ENCODE measurements around the gene CSMD2. TPM values are rescaled to one million over a fixed set of nuclear protein-coding genes. Genes with fewer than 3 reads are reported as not detected.

CSMD2 gene
- total RNA-seq, 1 donor from 2014 or later, result 0.75 TPM

GRCh38 chr1:33578557-33579448 is 586.2 kb downstream of the CSMD2 start:
- no peak for TF ChIP-seq CTCF (IDR thresholded peaks at IDR 0.05; ENCODE audit: insufficient read depth, low read length, poor library complexity, severe bottlenecking)
- Histone ChIP-seq H3K4me3 (ENCODE audit: low read depth, low read length) (no peak overlapping the region), H3K36me3 (ENCODE audit: control insufficient read depth, insufficient read depth, low read length) (no peaks in the 10 kb centered on the region), H3K27me3 (ENCODE audit: control insufficient read depth, insufficient read depth, low read length) (peaks cover 3% of the 10 kb centered on the region)
- DNase-seq (ENCODE audit: low read depth), result no peak

GRCh38 chr1:33577663-33578062 is 587.4 kb downstream of the CSMD2 start:
- Histone ChIP-seq H3K4me3 (ENCODE audit: low read depth, low read length) (no peak overlapping the region), H3K36me3 (ENCODE audit: control insufficient read depth, insufficient read depth, low read length) (no peaks in the 10 kb centered on the region), H3K27me3 (ENCODE audit: control insufficient read depth, insufficient read depth, low read length) (peaks cover 3% of the 10 kb centered on the region)
- DNase-seq (ENCODE audit: low read depth), result no peak
- no peak for TF ChIP-seq CTCF (IDR thresholded peaks at IDR 0.05; ENCODE audit: insufficient read depth, low read length, poor library complexity, severe bottlenecking)

GRCh38 chr1:33576821-33577599 is 588.0 kb downstream of the CSMD2 start:
- no peaks in the 10 kb centered on the region for H3K36me3 ChIP-seq (ENCODE audit: control insufficient read depth, insufficient read depth, low read length)
- TF ChIP-seq CTCF (IDR thresholded peaks at IDR 0.05; ENCODE audit: insufficient read depth, low read length, poor library complexity, severe bottlenecking), result no peak
- no peak overlapping the region for H3K4me3 ChIP-seq (ENCODE audit: low read depth, low read length)
- DNase-seq (ENCODE audit: low read depth), result no peak
- peaks cover 3% of the 10 kb centered on the region for H3K27me3 ChIP-seq (ENCODE audit: control insufficient read depth, insufficient read depth, low read length)

GRCh38 chr1:33575324-33575879 is 589.6 kb downstream of the CSMD2 start:
- peaks cover 3% of the 10 kb centered on the region for H3K27me3 ChIP-seq (ENCODE audit: control insufficient read depth, insufficient read depth, low read length)
- no peak for TF ChIP-seq CTCF (IDR thresholded peaks at IDR 0.05; ENCODE audit: insufficient read depth, low read length, poor library complexity, severe bottlenecking)
- no peak for DNase-seq (ENCODE audit: low read depth)

GRCh38 chr1:33573661-33574060 is 591.4 kb downstream of the CSMD2 start:
- DNase-seq (ENCODE audit: low read depth), result no peak
- H3K27me3 ChIP-seq (ENCODE audit: control insufficient read depth, insufficient read depth, low read length), result peaks cover 3% of the 10 kb centered on the region
- H3K4me3 ChIP-seq (ENCODE audit: low read depth, low read length), result no peak overlapping the region
- no peak for TF ChIP-seq CTCF (IDR thresholded peaks at IDR 0.05; ENCODE audit: insufficient read depth, low read length, poor library complexity, severe bottlenecking)
- H3K36me3 ChIP-seq (ENCODE audit: control insufficient read depth, insufficient read depth, low read length), result no peaks in the 10 kb centered on the region

More at GRCh38 chr1:33575324-33575879, 589.6 kb downstream of the CSMD2 start:
- no peaks in the 10 kb centered on the region for H3K36me3 ChIP-seq (ENCODE audit: control insufficient read depth, insufficient read depth, low read length)
- H3K4me3 ChIP-seq (ENCODE audit: low read depth, low read length), result no peak overlapping the region
